Astrocyte (in vitro differentiated cells and primary cell): ENCODE results near the gene GRHL1. TPM values are rescaled to one million over a fixed set of nuclear protein-coding genes. Genes with fewer than 3 reads are reported as not detected.

ENCODE experiments used
- DNase-seq: peaks from one replicate; pipeline ENCODE4 v3.0.0-alpha.2; 2010; ENCODE audit warnings: low read depth
- FAIRE-seq: peaks from 2 replicates; lab custom pipeline; 2011; peaks lifted over from hg19 to GRCh38; lab: Jason Lieb, UNC
- H2AFZ ChIP-seq: 2 replicates; pipeline ENCODE4 v1.6.0; 2012; ENCODE audit warnings: low read depth, low read length, inconsistent platforms
- H3K27ac ChIP-seq: 2 replicates; pipeline ENCODE4 v1.5.1; 2011; ENCODE audit warnings: low read depth, low read length, inconsistent platforms
- H3K27me3 ChIP-seq: 2 replicates; pipeline ENCODE4 v1.6.0; 2011; ENCODE audit warnings: low read length, inconsistent platforms; ENCODE audit not compliant: insufficient read depth
- H3K36me3 ChIP-seq: 2 replicates; pipeline ENCODE4 v1.5.1; 2011; ENCODE audit warnings: low read length, inconsistent platforms; ENCODE audit not compliant: insufficient read depth
- H3K4me1 ChIP-seq: 2 replicates; pipeline ENCODE4 v1.5.1; 2011; ENCODE audit warnings: low read length, inconsistent platforms; ENCODE audit not compliant: insufficient read depth
- H3K4me2 ChIP-seq: 2 replicates; pipeline ENCODE4 v1.6.0; 2012; ENCODE audit warnings: low read length, inconsistent platforms
- H3K4me3 ChIP-seq: 2 replicates; pipeline ENCODE4 v1.5.1; 2011; ENCODE audit warnings: low read depth, mild to moderate bottlenecking, low read length, inconsistent platforms; ENCODE audit not compliant: insufficient read depth
- H3K79me2 ChIP-seq: 2 replicates; pipeline ENCODE4 v1.6.0; 2012; ENCODE audit warnings: mild to moderate bottlenecking, low read length, inconsistent platforms; ENCODE audit not compliant: insufficient read depth
- H3K9ac ChIP-seq: 2 replicates; pipeline ENCODE4 v1.6.0; 2012; ENCODE audit warnings: mild to moderate bottlenecking, low read length, inconsistent platforms
- H3K9me3 ChIP-seq: 2 replicates; pipeline ENCODE4 v1.5.1; 2012; ENCODE audit warnings: low read depth, mild to moderate bottlenecking, low read length, inconsistent platforms; ENCODE audit not compliant: insufficient read depth
- H4K20me1 ChIP-seq: 2 replicates; pipeline ENCODE4 v1.6.0; 2012; ENCODE audit warnings: low read length, inconsistent platforms; ENCODE audit not compliant: insufficient read depth
- H3K27ac Mint-ChIP-seq: one replicate; pipeline ENCODE4 v1.8.0; 2021; ENCODE audit warnings: mild to moderate bottlenecking, mixed read lengths; ENCODE audit not compliant: unreplicated experiment
- H3K27me3 Mint-ChIP-seq: one replicate; pipeline ENCODE4 v1.8.0; 2021; ENCODE audit warnings: low read depth, mixed read lengths; ENCODE audit not compliant: unreplicated experiment
- H3K36me3 Mint-ChIP-seq: one replicate; pipeline ENCODE4 v1.8.0; 2021; ENCODE audit warnings: low read depth, mixed read lengths; ENCODE audit not compliant: unreplicated experiment
- H3K4me1 Mint-ChIP-seq: one replicate; pipeline ENCODE4 v1.8.0; 2021; ENCODE audit warnings: low read depth, mixed read lengths; ENCODE audit not compliant: unreplicated experiment
- H3K4me3 Mint-ChIP-seq: one replicate; pipeline ENCODE4 v1.8.0; 2021; ENCODE audit warnings: mild to moderate bottlenecking, moderate library complexity, mixed read lengths; ENCODE audit not compliant: unreplicated experiment
- H3K9me3 Mint-ChIP-seq: one replicate; pipeline ENCODE4 v1.8.0; 2021; ENCODE audit warnings: mild to moderate bottlenecking, mixed read lengths; ENCODE audit not compliant: unreplicated experiment
- CTCF ChIP-seq: IDR thresholded peaks from 2 replicates; pipeline ENCODE4 v1.5.1; 2011; ENCODE audit warnings: low read depth, mild to moderate bottlenecking, inconsistent platforms, low read length, moderate library complexity; ENCODE audit not compliant: insufficient read depth
- EZH2 ChIP-seq: IDR thresholded peaks from 2 replicates; pipeline ENCODE4 v1.6.1; 2012; ENCODE audit warnings: mild to moderate bottlenecking, low read length, inconsistent platforms; ENCODE audit not compliant: insufficient read depth
- total RNA-seq: library from RNA; stranded (reverse); gene quantifications from 2 replicates; pipeline ENCODE4 v1.2.1, GENCODE V29; 2021

Gene GRHL1
- total RNA-seq, 1 donor from 2014 or later = 4.1 TPM

- no peaks in the 10 kb centered on the region for H3K79me2 ChIP-seq
These were observed 49.0 kb downstream of the GRHL1 start for GRCh38 chr2:10000541-10000940.

GRCh38 chr2:10001586-10001985 lies 50.1 kb downstream of the GRHL1 start:
- FAIRE-seq = no peak
- Histone ChIP-seq H3K79me2 (no peaks in the 10 kb centered on the region), H3K27ac (no peak overlapping the region), H3K36me3 (no peaks in the 10 kb centered on the region), H3K4me2 (no peak overlapping the region), H3K27me3 (no peaks in the 10 kb centered on the region), H2AFZ (no peak overlapping the region), H3K9me3 (no peaks in the 10 kb centered on the region), H3K4me3 (no peak overlapping the region), H3K9ac (no peak overlapping the region), H3K4me1 (no peaks in the 10 kb centered on the region), H4K20me1 (no peaks in the 10 kb centered on the region)
- no peak overlapping the region for H3K27ac Mint-ChIP-seq
- DNase-seq = no peak
- TF ChIP-seq EZH2 (no peak), CTCF (no peak)
- H3K4me3 Mint-ChIP-seq = no peak overlapping the region
- no peaks in the 10 kb centered on the region for H3K9me3 Mint-ChIP-seq
- H3K36me3 Mint-ChIP-seq = peaks cover 3% of the 10 kb centered on the region
- H3K27me3 Mint-ChIP-seq = no peaks in the 10 kb centered on the region
- H3K4me1 Mint-ChIP-seq = no peaks in the 10 kb centered on the region

More at GRCh38 chr2:10000541-10000940, 49.0 kb downstream of the GRHL1 start:
- Histone ChIP-seq H3K4me2 (no peak overlapping the region), H3K36me3 (no peaks in the 10 kb centered on the region), H3K9me3 (no peaks in the 10 kb centered on the region), H3K4me3 (no peak overlapping the region), H2AFZ (no peak overlapping the region), H4K20me1 (no peaks in the 10 kb centered on the region), H3K9ac (no peak overlapping the region), H3K4me1 (no peaks in the 10 kb centered on the region), H3K27ac (no peak overlapping the region), H3K27me3 (no peaks in the 10 kb centered on the region)
- H3K9me3 Mint-ChIP-seq = no peaks in the 10 kb centered on the region
- peaks cover 4% of the 10 kb centered on the region for H3K27me3 Mint-ChIP-seq
- FAIRE-seq = no peak
- peaks cover 6% of the 10 kb centered on the region for H3K36me3 Mint-ChIP-seq
- TF ChIP-seq CTCF (no peak), EZH2 (no peak)
- no peak overlapping the region for H3K27ac Mint-ChIP-seq
- no peak overlapping the region for H3K4me3 Mint-ChIP-seq
- DNase-seq = no peak
- no peaks in the 10 kb centered on the region for H3K4me1 Mint-ChIP-seq

GRCh38 chr2:10002109-10002508 lies 50.6 kb downstream of the GRHL1 start:
- H3K27me3 ChIP-seq = no peaks in the 10 kb centered on the region
- H3K4me1 Mint-ChIP-seq = peaks cover 4% of the 10 kb centered on the region
- no peaks in the 10 kb centered on the region for H4K20me1 ChIP-seq
- FAIRE-seq = no peak
- H3K9ac ChIP-seq = no peak overlapping the region
- H3K4me3 ChIP-seq = no peak overlapping the region
- no peaks in the 10 kb centered on the region for H3K4me1 ChIP-seq
- H3K27me3 Mint-ChIP-seq = no peaks in the 10 kb centered on the region
- no peak overlapping the region for H2AFZ ChIP-seq
- TF ChIP-seq CTCF (no peak), EZH2 (no peak)
- H3K36me3 ChIP-seq = no peaks in the 10 kb centered on the region
- no peaks in the 10 kb centered on the region for H3K79me2 ChIP-seq
- no peaks in the 10 kb centered on the region for H3K9me3 Mint-ChIP-seq
- H3K4me3 Mint-ChIP-seq = no peak overlapping the region
- H3K36me3 Mint-ChIP-seq = peaks cover 3% of the 10 kb centered on the region
- H3K9me3 ChIP-seq = no peaks in the 10 kb centered on the region
- no peak for DNase-seq
- H3K27ac ChIP-seq = no peak overlapping the region
- no peak overlapping the region for H3K4me2 ChIP-seq
- H3K27ac Mint-ChIP-seq = no peak overlapping the region
